GM18907 (cell line): ENCODE measurements around the gene IGSF21.

Experiments used
- ATAC-seq: cut with Tn5 transposase; IDR thresholded peaks from one replicate; pipeline ENCODE4 v1.9.1; 2021; ENCODE audit warnings: mild to moderate bottlenecking, moderate library complexity; ENCODE audit not compliant: unreplicated experiment

Gene IGSF21

DNA sequence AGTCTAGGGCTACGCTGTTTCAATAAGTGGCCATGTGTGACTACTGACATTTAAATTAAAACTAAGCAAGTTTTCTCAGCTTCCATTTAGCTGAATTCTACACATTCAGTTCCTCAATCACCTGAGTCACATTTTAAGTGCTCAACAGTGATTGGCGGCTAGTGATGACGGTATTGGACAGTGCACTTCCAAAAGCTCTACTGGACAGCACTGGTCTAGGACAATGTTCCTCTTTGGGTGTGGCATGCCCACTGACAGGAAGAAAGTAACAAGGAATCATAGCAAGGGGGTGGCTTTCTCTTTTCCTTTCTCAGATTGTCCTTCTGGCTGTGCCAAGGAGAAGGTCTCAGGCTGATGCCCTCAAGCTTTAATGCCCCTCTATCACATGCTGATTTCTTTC is 11.7 kb downstream of the IGSF21 start:
- no peak for ATAC-seq

GRCh38 chr1:18119771-18120377 is 12.3 kb downstream of the IGSF21 start:
- ATAC-seq: no peak

- ATAC-seq: no peak
These were observed 13.0 kb downstream of the IGSF21 start for GRCh38 chr1:18120638-18121037.

- ATAC-seq: no peak
These were observed 13.6 kb downstream of the IGSF21 start for GRCh38 chr1:18121072-18121820.

DNA sequence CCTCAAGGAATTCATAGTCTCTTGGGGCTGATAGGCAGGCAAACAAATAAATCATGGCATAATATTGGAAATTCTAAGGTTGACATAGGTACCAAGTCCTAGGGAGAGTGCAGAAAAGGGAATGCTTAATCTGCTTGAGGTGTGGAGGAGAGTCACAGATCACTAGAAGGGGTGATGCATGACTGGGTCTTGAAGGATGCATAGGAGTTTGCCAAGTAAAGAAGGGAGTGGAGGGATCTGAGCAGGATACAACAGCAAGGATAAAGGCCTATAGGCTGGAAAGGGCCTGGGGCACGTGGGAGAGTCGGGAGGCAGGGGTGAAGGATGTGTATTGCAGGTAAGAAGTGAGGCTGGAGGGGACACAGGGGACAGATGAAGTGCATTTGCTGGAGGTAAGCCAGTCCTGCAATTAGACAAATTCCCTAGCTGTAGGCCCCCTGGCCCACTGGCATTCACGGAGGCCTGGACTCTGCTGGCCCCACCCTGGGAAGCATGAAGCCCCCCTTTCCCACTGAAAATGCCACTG is 15.9 kb downstream of the IGSF21 start:
- no peak for ATAC-seq

DNA sequence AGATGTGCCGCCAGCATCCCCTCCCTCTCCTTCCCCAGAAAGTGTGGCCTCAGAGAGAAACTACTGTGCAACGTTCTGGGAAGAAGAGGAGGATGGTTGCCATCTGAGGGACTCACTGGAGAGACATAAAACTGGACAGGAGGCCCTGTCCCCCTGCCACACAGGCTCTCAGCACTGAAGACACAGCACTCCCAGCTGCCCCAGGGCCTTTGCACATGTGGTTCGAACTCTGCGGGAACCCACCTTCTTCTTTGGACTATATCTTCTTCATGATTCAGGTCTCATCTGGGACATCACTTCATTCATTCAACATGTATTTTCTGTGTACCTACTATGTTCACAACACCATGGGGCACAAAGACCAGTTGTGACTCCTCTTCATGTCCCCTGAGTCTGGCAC is 17.4 kb downstream of the IGSF21 start:
- no peak for ATAC-seq

- no peak for ATAC-seq
These were observed 19.0 kb downstream of the IGSF21 start for GRCh38 chr1:18126616-18127015.

DNA sequence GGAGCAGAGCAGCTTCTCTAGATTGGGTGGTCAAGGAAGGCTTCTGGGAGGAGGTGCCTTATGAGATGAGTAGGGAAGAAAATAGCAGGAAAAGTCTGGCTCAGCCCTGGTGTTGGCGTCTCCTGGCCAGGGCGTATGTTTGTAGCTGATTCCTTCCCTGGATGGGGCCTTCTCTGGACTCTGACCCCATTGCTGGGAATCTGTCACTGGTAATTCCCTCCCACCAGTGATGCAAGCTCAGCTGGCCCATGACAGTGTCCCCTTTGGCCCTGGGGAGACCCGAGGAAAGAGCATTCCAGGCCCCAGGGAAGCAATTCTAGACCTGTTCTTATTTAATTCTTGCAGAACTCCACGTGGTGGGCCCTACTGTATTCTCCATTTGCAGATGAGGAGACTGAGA is 20.7 kb downstream of the IGSF21 start:
- no peak for ATAC-seq

GRCh38 chr1:18130356-18130755 is 22.8 kb downstream of the IGSF21 start:
- no peak for ATAC-seq

GRCh38 chr1:18132022-18132710 is 24.6 kb downstream of the IGSF21 start:
- ATAC-seq: no peak

DNA sequence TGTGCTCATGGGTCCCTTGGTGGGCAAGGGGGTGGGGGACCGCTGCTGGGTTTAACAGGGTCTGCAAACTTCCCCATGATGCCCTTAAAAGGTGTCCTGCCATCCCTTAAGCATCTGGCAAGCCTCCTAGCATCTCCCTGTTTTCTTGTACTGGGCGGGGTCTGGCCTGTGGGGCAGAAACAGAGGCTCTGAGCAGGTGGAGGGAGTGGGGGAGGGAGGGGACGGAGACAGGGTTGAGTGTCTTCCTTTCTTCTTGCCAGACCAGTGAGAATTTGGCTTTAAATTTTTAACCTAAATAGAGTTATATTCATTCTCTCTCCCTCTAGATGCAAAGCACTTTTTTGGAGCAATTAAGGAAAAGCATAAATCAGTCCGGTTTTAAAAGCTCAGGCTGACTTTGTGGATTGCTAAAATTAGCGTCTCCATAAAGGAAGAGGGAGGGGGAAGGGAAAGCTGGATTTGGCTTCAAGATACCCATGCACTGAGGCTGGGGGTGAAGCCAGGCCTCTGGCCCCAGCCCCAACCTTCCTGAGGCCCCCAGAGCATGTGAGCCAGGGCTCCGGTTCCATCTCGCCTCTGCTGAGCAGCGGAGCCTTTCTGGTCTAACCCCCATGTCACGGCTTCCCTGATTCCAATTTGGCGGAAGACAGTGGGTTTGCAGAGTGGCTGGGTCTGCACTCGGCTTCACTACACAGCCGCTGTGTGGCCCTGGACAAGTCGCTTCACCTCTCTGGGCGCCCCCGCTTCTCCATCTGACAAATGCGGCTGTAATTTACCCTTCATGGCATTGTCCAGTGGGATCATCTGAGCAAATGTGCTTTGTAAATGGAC is 25.3 kb downstream of the IGSF21 start:
- ATAC-seq: no peak

GRCh38 chr1:18134324-18135046 is 26.9 kb downstream of the IGSF21 start:
- ATAC-seq: no peak

- no peak for ATAC-seq
These were observed 30.3 kb downstream of the IGSF21 start for GRCh38 chr1:18137759-18138345.

DNA sequence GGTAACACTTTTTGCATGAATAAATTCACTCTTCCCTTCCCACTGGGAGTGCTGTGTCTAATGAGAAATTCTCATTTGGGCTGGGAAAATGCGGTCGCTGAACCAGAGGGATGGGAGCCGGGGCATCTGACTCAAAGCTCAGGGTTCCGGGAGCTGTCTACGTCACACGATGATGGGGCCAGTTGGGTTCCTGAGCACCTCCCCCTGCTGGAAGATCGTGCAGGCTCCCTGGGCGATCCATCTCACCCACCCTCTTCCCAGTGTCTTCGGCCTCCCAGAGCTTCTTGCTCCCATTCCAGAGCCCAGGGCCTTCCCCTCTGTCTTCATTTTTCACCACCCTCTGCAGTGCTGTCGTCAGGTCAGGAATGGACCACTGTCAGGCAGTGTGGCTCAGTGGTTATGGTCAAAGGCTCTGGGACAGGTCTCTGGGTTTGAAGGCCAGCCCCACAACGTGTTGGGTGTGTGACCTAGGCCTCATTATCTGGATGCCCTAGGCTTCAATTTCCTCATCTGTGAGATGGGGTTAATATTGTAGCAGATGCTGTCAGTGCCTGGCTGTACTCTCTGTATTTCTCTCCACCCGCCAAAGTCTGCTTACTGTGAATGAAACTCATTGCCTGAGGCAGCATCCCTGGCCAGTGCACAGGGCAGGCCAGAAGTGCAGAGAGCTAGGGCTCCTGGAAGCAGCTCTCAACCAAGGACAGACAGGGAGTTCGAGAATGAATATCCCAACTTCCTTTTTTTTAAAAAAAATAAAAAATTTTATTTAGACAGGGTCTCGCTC is 31.8 kb downstream of the IGSF21 start:
- ATAC-seq: no peak

DNA sequence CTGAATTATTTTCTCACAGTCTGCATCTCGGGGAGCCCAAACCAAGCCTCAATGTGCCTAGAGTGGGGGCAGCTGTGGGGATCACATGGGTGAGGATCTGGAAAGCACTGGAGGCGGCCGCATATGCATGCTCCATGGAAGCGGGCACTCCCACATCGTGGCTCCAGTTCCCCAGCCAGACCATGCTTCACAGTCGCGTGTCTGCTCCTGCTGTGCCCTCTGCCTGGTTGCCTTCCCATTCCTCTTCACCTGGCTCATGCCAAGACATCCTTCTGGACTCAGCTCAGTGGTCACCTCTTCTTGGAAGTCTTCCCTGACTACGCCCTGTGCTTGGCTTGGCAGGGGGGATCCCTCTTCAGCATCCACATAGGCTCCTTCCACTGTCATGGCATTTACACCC is 32.8 kb downstream of the IGSF21 start:
- no peak for ATAC-seq

DNA sequence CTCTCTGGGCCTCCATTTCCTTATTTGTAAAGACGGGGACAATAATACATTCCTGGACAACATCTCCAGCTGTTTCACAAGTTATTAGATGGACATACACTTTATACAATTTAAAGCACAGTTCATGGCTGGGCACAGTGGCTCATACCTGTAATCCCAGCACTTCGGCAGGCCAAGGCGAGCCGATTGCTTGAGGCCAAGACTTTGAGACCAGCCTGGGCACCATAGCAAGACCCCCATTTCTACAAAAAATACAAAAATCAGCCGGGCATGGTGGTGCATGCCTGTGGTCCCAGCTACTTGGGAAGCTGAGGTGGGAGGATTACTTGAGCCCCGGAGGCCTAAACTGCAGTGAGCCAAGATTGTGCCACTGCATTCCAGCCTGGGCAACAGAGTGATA is 34.1 kb downstream of the IGSF21 start:
- no peak for ATAC-seq

- no peak for ATAC-seq
These were observed 34.9 kb downstream of the IGSF21 start for GRCh38 chr1:18142471-18142870.

GRCh38 chr1:18142969-18143368 is 35.4 kb downstream of the IGSF21 start:
- ATAC-seq: no peak

DNA sequence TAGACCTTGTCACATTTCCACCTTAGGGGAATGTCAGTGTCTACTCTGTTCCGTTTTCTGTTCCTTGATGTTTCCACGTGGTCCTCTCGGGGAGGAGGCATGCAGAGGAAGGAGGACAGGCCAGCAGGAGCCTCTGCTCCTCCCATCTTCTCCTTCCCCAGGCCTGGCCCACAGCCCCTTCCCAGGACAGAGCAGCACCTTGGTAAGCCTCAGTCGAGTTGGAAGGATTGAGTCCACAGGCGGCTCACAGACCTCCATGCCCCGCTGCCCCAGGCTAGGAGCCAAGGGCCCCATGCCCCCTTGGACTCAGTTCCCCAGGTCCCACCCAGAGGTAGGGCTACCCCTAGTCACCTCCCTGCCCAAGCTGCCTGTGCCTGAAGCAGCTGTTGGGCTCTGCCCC is 36.5 kb downstream of the IGSF21 start:
- ATAC-seq: no peak
